GM12873 (cell line): ENCODE data around the gene RRM1.

ENCODE experiments used
- CTCF ChIP-seq: IDR thresholded peaks from 2 replicates; pipeline ENCODE4 v1.5.1; 2012; ENCODE audit warnings: low read depth, mild to moderate bottlenecking, moderate library complexity, low read length, control low read depth; ENCODE audit not compliant: insufficient read depth; ENCODE audit errors: missing control alignments

The RRM1 gene

DNA sequence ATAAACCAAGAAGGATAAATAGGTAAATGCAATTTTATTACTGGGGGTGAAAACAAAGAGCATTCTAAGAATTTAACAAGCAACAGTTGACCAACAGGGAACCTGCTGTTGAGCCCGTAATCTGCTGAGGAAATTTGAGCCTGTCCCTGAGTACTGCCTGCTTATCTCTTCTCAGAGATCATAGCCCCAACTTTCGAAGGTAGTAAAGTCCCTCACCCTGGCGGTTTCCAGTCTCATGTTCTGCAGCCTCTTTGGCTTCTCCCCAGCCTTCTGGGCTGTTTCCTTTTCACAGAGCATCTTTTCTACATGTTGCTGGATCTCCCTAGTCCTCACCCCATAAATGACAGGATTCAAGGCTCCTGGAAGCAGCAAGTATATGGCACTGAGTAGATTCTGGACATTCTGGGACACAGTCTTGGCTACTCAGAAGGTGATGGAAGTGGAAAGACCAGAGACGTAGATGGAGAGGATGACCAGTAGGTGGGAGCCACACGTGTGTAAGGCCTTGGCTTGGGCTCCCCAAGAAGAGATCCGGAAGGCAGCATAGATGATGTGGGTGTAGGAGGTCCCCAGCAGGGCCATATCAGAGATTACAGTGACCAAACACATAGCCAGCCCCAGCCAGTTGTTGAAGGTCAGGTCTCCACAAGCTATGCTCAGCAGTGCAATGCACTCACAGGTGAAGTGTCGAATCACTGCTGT, 51.6 kb downstream of the RRM1 start:
- no peak for TF ChIP-seq CTCF

- TF ChIP-seq CTCF = no peak
Measured at GRCh38 chr11:4146772-4147098, 52.1 kb downstream of the RRM1 start.

- no peak for TF ChIP-seq CTCF
Measured at GRCh38 chr11:4154503-4154902, 59.9 kb downstream of the RRM1 start.

DNA sequence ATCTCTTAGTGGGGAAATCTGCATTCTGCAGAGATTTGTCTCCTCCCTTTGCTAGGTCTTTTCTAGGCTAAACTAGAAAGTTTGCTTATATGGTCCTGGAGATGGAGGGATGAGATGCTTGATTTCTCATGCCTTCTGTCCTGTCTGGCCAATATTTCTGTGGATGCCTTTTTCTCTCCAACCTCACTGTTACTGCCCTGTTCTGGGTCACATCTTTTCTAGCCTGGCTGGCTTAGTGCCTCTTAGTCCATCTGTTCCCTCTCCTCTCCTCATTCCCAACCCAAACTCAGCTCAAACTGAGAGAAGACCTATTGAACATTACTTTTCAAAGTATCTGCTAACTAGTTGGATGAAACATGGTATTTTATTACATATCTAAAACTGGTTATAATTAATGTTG, 62.0 kb downstream of the RRM1 start:
- TF ChIP-seq CTCF = no peak

GRCh38 chr11:4161305-4161704, 66.7 kb downstream of the RRM1 start:
- no peak for TF ChIP-seq CTCF

DNA sequence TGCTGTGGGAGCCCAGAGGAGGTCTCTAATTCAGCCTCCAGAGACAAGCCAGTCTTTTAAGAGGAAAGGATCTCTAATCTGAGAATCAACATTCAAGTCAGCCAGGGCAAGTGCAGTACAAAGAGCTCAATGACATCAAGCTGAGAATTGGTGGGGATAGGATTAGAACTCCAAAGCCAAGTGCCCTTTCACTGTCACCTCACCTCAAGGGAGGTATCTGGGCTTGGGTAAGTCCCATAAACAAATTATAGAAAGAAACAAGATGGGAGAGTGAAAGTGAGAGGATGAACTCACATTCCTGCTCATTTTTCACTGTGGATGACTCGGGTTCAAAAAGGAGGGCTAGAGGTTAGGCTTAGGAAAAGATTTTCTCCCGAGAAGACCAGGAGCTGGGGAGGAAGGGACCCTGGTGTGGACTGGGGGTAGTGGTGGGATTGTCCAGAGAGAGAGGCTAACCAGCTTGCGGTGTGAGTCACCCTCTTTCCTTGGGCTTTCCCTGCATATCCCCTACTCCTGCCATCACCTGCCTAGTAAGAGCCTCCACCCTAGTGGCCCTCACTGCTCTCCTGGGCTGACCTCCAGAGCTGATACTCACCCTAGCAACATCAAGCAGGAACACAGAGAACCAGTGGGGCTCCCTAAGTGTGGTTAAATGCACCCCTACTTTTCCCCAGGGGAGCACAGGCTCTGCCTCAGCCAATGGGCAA, 70.4 kb downstream of the RRM1 start:
- no peak for TF ChIP-seq CTCF

DNA sequence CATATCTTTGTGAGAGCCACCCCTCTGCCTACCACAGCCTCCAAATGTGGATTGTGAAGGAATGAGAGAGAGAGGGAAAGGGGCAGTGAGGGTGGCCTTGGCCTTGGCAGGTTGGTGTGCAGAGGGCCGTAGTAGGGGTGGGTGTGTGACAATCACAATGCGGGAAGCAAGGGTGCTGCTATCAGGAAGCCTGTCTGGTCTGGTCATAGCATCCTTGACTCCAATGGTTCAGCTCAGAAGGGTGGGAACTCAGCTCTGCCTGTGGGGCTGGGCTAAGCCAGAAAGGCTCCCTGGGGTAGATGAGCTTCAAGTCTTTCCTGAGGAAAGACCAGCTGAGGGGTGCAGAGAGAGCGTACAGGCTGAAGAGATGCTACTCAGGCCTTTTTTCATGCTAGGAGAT, 72.7 kb downstream of the RRM1 start:
- TF ChIP-seq CTCF = no peak
